HepG2 (cell line): ENCODE measurements around the gene ZFP36L2. TPM values are rescaled to one million over a fixed set of nuclear protein-coding genes. Genes with fewer than 3 reads are reported as not detected.

Experiments
- ERF ChIP-seq: IDR thresholded peaks from 2 replicates; pipeline ENCODE4 v1.6.1; 2018; ENCODE audit warnings: missing biosample characterization, missing genetic modification reagents
- GATA4 ChIP-seq: sonication (generic); IDR thresholded peaks from 2 replicates; pipeline ENCODE4 v1.6.1; 2016; ENCODE audit warnings: antibody characterized with exemption, low read depth, borderline replicate concordance
- HOXD1 ChIP-seq: sonication (generic); formaldehyde crosslinking; IDR thresholded peaks from 2 replicates; pipeline ENCODE4 v1.5.0; 2020; ENCODE audit warnings: missing genetic modification reagents
- IRF2 ChIP-seq: IDR thresholded peaks from 2 replicates; pipeline ENCODE4 v1.6.1; 2018; ENCODE audit warnings: missing genetic modification reagents, missing compliant biosample characterization
- MAFK ChIP-seq, 2 experiments: IDR thresholded peaks in 1 of 2; conservative IDR thresholded peaks in 1 of 2; 2 replicates each; pipeline ENCODE4 v1.6.1; 2011; ENCODE audit warnings: improper control_type of control experiment in 2 of 2, low read length in 2 of 2
- NFKB2 ChIP-seq: sonication (generic); formaldehyde crosslinking; IDR thresholded peaks from 2 replicates; pipeline ENCODE4 v1.4.0; 2020; ENCODE audit warnings: missing genetic modification reagents, borderline replicate concordance
- NONO ChIP-seq, 2 experiments: fragments of 450-650 bp in 1 of 2; sonication (generic) in 1 of 2; formaldehyde crosslinking in 1 of 2; IDR thresholded peaks in 1 of 2; conservative IDR thresholded peaks in 1 of 2; 2 replicates each; pipeline versions ENCODE4 v1.6.1 to v1.8.0; 2017 to 2022; ENCODE audit warnings: mild to moderate bottlenecking in 1 of 2, missing genetic modification reagents in 1 of 2, moderate library complexity in 1 of 2
- POLR2AphosphoS5 ChIP-seq: IDR thresholded peaks from 2 replicates; pipeline ENCODE4 v1.6.1; 2012; ENCODE audit warnings: low read depth, low read length
- RXRA ChIP-seq: sonication (generic); formaldehyde crosslinking; IDR thresholded peaks from 2 replicates; pipeline ENCODE4 v1.5.1; 2020; ENCODE audit warnings: missing genetic modification reagents
- THAP11 ChIP-seq: IDR thresholded peaks from 2 replicates; pipeline ENCODE4 v1.6.1; 2016; ENCODE audit warnings: missing biosample characterization, missing genetic modification reagents
- ZBTB3 ChIP-seq: sonication (generic); formaldehyde crosslinking; IDR thresholded peaks from 2 replicates; pipeline ENCODE4 v1.4.0; 2020; ENCODE audit warnings: low read depth, mild to moderate bottlenecking, moderate library complexity, missing genetic modification reagents, borderline replicate concordance
- ZMAT3 ChIP-seq: sonication (generic); formaldehyde crosslinking; conservative IDR thresholded peaks from 2 replicates; pipeline ENCODE4 v1.7.0; 2021; ENCODE audit warnings: missing genetic modification reagents
- ZNF17 ChIP-seq: sonication (generic); formaldehyde crosslinking; IDR thresholded peaks from 2 replicates; pipeline ENCODE4 v1.5.0; 2020; ENCODE audit warnings: mild to moderate bottlenecking, missing genetic modification reagents
- ZNF207 ChIP-seq: fragments of 450-650 bp; IDR thresholded peaks from 2 replicates; pipeline ENCODE4 v1.6.1; 2016; ENCODE audit warnings: antibody characterized with exemption, borderline replicate concordance
- ZNF460 ChIP-seq: sonication (generic); formaldehyde crosslinking; IDR thresholded peaks from 2 replicates; pipeline ENCODE4 v1.5.1; 2020; ENCODE audit warnings: missing genetic modification reagents, mild to moderate bottlenecking, borderline replicate concordance
- ZNF564 ChIP-seq: sonication (generic); formaldehyde crosslinking; IDR thresholded peaks from 2 replicates; pipeline ENCODE4 v1.8.1; 2023; ENCODE audit warnings: mild to moderate bottlenecking, missing genetic modification reagents
- ZNF780A ChIP-seq: sonication (generic); formaldehyde crosslinking; IDR thresholded peaks from 2 replicates; pipeline ENCODE4 v1.8.0; 2022; ENCODE audit warnings: mild to moderate bottlenecking, missing genetic modification reagents, moderate library complexity
- ZZZ3 ChIP-seq: sonication (generic); formaldehyde crosslinking; IDR thresholded peaks from 2 replicates; pipeline ENCODE4 v1.4.0; 2020; ENCODE audit warnings: missing genetic modification reagents, mild to moderate bottlenecking, borderline replicate concordance
- polyA plus RNA-seq, 8 experiments: library from polyadenylated mRNA; depleted of rRNA in 3 of 8; stranded (reverse) in 7 of 8; unstranded in 1 of 8; fragments of >200 nt; fragmentation: Illumina TruSeq in 4 of 8; extraction: Trizol in 4 of 8; gene quantifications; 2 replicates each; pipeline versions ENCODE4 v1.2.1 to v1.2.3, GENCODE V29; 2011 to 2016; ENCODE audit warnings: low read depth in 4 of 8, missing spikeins in 1 of 8, mixed read lengths in 1 of 8; ENCODE audit not compliant: insufficient read depth in 1 of 8
- total RNA-seq, 5 experiments: library from RNA; depleted of rRNA; stranded (reverse); fragments of >200 nt; fragmentation: Illumina TruSeq; extraction: Trizol; gene quantifications; 2 replicates each; pipeline ENCODE4 v1.2.3, GENCODE V29; 2016; ENCODE audit warnings: low read depth in 1 of 5
- TF ChIP-seq, protein P1 (sequence below): sonication (generic); formaldehyde crosslinking; IDR thresholded peaks from 2 replicates; pipeline ENCODE4 v1.8.0; 2022; ENCODE audit warnings: low read depth, missing genetic modification reagents
- TF ChIP-seq, protein P2 (sequence below): sonication (generic); formaldehyde crosslinking; IDR thresholded peaks from 2 replicates; pipeline ENCODE4 v1.5.0; 2020; ENCODE audit warnings: missing genetic modification reagents
- TF ChIP-seq, protein P3 (sequence below): sonication (generic); formaldehyde crosslinking; IDR thresholded peaks from 2 replicates; pipeline ENCODE4 v1.8.1; 2023; ENCODE audit warnings: mild to moderate bottlenecking, moderate library complexity, missing genetic modification reagents
- TF ChIP-seq, protein P4 (sequence below): IDR thresholded peaks from 2 replicates; pipeline ENCODE4 v1.6.1; 2016; ENCODE audit warnings: missing biosample characterization, missing genetic modification reagents, low read depth
- TF ChIP-seq, protein P5 (sequence below): IDR thresholded peaks from 2 replicates; pipeline ENCODE4 v1.6.1; 2016; ENCODE audit warnings: low read depth, borderline replicate concordance
- TF ChIP-seq, protein P6 (sequence below): sonication (generic); formaldehyde crosslinking; IDR thresholded peaks from 2 replicates; pipeline ENCODE4 v1.8.1; 2022; ENCODE audit warnings: mild to moderate bottlenecking, missing genetic modification reagents

Gene ZFP36L2
- total and polyA plus RNA-seq, 2 of the 13 experiments (the other 11 are each of a cell fraction or from before 2014, with no cell fraction given), result 11.2 to 21.8 TPM

DNA sequence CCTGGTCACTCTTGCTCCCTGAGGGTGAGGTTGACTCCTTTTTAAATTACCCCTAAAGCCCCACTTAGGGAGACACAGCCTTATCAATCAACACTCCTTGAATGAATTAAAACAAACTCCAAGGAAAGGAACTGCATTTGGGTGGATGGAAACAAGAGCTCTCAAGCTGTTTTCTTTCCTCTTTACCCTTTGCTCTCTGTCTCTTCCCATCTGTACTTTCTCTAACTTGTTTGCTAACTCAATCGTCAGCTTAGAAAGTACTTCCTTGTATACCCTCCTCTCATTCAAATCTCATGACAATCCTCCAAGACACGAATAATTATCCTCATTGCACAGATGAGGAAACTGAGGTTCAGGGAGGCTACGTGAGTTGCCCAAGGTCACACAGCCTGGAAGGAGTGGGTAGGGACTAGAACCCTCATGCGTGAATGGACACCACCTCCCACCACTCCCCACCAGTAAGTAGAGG, 32.7 kb downstream of the ZFP36L2 start (continued):
- 0 out of 2 replicates have a peak, but pooled peaks have one; percentile 44 for TF ChIP-seq ZMAT3 (CRISPR knock-in tag)
- no peak for TF ChIP-seq ZNF460 (CRISPR knock-in tag)
- no peak for TF ChIP-seq POLR2AphosphoS5
- TF ChIP-seq HOXD1 (CRISPR knock-in tag), result no peak
- TF ChIP-seq, protein P1, sequence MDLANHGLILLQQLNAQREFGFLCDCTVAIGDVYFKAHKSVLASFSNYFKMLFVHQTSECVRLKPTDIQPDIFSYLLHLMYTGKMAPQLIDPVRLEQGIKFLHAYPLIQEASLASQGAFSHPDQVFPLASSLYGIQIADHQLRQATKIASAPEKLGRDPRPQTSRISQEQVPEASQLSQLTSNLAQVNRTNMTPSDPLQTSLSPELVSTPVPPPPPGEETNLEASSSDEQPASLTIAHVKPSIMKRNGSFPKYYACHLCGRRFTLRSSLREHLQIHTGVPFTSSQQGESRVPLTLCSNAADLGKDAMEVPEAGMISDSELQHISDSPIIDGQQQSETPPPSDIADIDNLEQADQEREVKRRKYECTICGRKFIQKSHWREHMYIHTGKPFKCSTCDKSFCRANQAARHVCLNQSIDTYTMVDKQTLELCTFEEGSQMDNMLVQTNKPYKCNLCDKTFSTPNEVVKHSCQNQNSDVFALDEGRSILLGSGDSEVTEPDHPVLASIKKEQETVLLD (CRISPR knock-in tag), result peak; percentile 21; the same call in 1 of the 2 replicates
- no peak for TF ChIP-seq IRF2 (CRISPR knock-in tag)
- TF ChIP-seq THAP11 (CRISPR knock-in tag), result no peak
- TF ChIP-seq, protein P2, sequence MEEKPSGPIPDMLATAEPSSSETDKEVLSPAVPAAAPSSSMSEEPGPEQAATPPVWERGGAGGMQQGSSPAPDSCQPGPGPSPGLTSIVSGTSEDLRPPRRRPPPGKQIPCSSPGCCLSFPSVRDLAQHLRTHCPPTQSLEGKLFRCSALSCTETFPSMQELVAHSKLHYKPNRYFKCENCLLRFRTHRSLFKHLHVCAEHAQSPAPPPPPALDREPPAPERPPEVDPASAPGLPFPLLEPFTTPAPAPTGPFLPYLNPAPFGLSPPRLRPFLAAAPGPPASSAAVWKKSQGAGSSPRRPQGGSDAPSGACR (CRISPR knock-in tag), result peak; percentile 19; the same call in 1 of the 2 replicates
- 0 out of 2 replicates have a peak, but pooled peaks have one; percentile 71 for TF ChIP-seq ZNF564
- no peak for TF ChIP-seq ZNF207
- TF ChIP-seq, protein P3, sequence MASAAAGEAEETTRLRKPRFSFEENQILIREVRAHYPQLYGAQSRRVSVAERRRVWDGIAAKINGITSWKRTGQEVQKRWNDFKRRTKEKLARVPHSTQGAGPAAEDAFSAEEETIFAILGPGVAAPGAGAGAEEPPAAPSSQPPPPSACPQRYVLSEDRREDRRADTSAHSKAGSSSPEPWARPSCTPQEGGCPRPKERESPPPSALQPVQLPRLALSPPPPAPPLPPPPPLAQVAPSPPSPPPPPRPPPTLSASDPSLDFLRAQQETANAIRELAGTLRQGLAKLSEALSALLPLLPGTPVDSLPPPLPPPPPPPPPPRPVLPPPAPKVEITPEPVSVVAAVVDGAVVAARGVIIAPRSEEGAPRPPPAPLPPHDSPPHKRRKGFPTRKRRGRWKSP (CRISPR knock-in tag), result 0 out of 2 replicates have a peak, but pooled peaks have one; percentile 42
- TF ChIP-seq, protein P4, sequence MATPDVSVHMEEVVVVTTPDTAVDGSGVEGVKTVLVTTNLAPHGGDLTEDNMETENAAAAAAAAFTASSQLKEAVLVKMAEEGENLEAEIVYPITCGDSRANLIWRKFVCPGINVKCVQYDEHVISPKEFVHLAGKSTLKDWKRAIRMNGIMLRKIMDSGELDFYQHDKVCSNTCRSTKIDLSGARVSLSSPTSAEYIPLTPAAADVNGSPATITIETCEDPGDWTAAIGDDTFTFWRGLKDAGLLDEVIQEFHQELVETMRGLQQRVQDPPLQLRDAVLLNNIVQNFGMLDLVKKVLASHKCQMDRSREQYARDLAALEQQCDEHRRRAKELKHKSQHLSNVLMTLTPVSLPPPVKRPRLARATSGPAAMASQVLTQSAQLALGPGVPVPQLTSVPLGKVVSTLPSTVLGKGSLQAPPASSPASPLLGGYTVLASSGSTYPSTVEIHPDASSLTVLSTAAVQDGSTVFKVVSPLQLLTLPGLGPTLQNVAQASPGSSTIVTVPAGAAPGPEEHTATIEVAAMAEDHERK (CRISPR knock-in tag), result no peak
- TF ChIP-seq ZZZ3, result 0 out of 2 replicates have a peak, but pooled peaks have one; percentile 74
- no peak for TF ChIP-seq GATA4
- TF ChIP-seq RXRA (CRISPR knock-in tag), result no peak
- TF ChIP-seq NONO (IDR thresholded peaks at IDR 0.05), result no peak
- TF ChIP-seq NONO (CRISPR knock-in tag; conservative IDR thresholded peaks at IDR 0.05), result peak; percentile 65; the same call in 1 of the 2 replicates
- TF ChIP-seq NFKB2 (CRISPR knock-in tag), result no peak
- TF ChIP-seq MAFK (conservative IDR thresholded peaks at IDR 0.05 in 1 of 2, IDR thresholded peaks at IDR 0.05 in 1 of 2; ENCODE audit: low read length in 2 of 2), result no peak
- TF ChIP-seq ERF (CRISPR knock-in tag), result no peak
- 0 out of 2 replicates have a peak, but pooled peaks have one; percentile 53 for TF ChIP-seq ZNF780A (CRISPR knock-in tag)
- 0 out of 2 replicates have a peak, but pooled peaks have one; percentile 19 for TF ChIP-seq ZNF17
- TF ChIP-seq, protein P5, sequence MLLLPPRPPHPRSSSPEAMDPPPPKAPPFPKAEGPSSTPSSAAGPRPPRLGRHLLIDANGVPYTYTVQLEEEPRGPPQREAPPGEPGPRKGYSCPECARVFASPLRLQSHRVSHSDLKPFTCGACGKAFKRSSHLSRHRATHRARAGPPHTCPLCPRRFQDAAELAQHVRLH (CRISPR knock-in tag), result no peak
- TF ChIP-seq, protein P6, sequence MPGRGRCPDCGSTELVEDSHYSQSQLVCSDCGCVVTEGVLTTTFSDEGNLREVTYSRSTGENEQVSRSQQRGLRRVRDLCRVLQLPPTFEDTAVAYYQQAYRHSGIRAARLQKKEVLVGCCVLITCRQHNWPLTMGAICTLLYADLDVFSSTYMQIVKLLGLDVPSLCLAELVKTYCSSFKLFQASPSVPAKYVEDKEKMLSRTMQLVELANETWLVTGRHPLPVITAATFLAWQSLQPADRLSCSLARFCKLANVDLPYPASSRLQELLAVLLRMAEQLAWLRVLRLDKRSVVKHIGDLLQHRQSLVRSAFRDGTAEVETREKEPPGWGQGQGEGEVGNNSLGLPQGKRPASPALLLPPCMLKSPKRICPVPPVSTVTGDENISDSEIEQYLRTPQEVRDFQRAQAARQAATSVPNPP (CRISPR knock-in tag), result peak; percentile 17; the same call in 1 of the 2 replicates
- peak; percentile 37; the same call in 1 of the 2 replicates for TF ChIP-seq ZBTB3 (CRISPR knock-in tag)
